ENCODE measurements around the gene EMID1. TPM values are rescaled to one million over a fixed set of nuclear protein-coding genes. Genes with fewer than 3 reads are reported as not detected.
A peak's percentile ranks its signal among the peaks of the same experiment; 100 is the strongest.

Gene EMID1
- total RNA-seq, 4 donors from 2014 or later: 0.68 to 53.9 (median 1.9) TPM; not detected in 1

DNA sequence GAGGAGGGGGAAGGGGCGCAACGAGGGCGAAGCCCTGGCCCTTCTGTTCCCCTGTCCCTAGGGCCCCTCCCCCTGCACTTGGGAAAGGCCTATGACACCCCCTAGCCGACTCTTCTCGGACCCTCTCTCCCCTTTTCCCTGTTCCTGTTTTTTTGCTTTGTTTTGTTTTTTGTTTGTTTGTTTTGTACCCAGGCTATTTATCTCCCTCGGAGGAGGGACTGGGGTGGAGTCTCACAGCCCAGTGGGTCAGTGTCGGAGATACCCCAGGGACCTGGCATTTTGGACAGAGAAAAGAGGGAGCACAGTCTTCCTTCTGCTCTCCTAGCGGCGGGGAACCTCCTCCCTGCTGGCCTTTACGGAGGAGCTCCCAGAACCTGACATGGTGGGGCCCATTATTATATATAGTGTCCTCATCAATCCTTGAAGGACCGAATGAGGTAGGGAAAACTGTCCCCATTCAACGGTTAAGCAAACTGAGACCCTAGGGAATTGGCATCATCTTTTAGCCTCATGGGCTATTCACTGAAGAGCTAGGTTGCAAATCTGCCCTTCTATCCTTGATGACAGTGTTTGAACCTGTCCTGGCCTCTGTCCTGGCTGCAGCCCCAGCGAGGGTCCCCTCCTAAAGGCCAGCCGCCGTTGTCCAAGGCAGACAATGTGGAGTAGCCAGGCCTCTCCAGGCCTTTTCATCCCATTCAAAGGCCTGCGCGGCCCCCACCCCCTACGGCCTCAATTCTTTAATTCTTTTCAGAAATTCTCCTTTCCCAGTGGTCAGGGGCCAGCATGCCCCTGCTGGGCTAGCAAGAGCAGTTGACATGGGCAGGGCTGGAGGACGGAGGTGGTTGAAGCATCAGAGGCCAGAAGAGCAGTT, 911 bp downstream of the EMID1 start:
- H3K27ac ChIP-seq: peak overlapping the region in 1 of 4 donors; percentile 36
- H3K27me3 ChIP-seq: peaks cover 26% of the 10 kb centered on the region
- H3K9me3 ChIP-seq: no peaks in the 10 kb centered on the region
- H3K4me3 ChIP-seq: peak overlapping the region in 3 of 4 donors; percentile 29 to 55 (median 46)
- no peaks in the 10 kb centered on the region for H3K36me3 ChIP-seq
- TF ChIP-seq POLR2AphosphoS5 (IDR thresholded peaks at IDR 0.05): no peak
- no peak for TF ChIP-seq EP300 (IDR thresholded peaks at IDR 0.05; ENCODE audit: low read depth)
- no peak for TF ChIP-seq CTCF (IDR thresholded peaks at IDR 0.05)
- TF ChIP-seq POLR2A (IDR thresholded peaks at IDR 0.05): no peak
- peaks cover 0 to 25% (median 13%) of the 10 kb centered on the region in 4 donors for H3K4me1 ChIP-seq
- no peak for DNase-seq
- in situ Hi-C loops (cut with MboI; ENCODE audit: low pct_ligation_motif_present in 1 of 4, low pct_unique_long_range_greater_than_20kb in 1 of 4, low sequenced_read_pairs in 3 of 4): no loop called here
- intact Hi-C loops (cut with DNase I; ENCODE audit: low total_unique reads): no loop called here
- WGBS, 2 donors (ENCODE audit: low coverage in 1 of 2): 20 to 53% methylated on average over 6 to 19 of the region's 19 CpGs

DNA sequence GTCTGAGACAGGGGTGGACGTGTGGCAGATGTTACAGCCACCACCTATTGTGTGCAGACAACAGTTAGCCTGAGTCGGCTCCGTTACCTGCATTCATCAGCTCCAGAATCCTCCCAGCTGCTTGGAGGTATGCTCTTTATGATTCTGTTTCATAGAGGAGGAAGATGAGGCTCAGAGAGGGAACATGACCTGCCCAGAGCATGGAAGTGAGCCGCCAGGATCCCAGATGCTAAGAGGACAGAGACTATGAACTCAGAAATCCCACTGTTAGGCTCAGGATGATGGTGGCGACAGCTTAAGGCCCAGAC, 1.5 kb downstream of the EMID1 start:
- Histone ChIP-seq H3K9me3 (no peaks in the 10 kb centered on the region), H3K4me3 (no peak overlapping the region), H3K36me3 (no peaks in the 10 kb centered on the region), H3K27me3 (peaks cover 26% of the 10 kb centered on the region), H3K27ac (no peak overlapping the region), H3K4me1 (peaks cover 0 to 20% (median 10%) of the 10 kb centered on the region in 4 donors)
- intact Hi-C loops (cut with DNase I; ENCODE audit: low total_unique reads) (no loop called here), in situ Hi-C loops (cut with MboI; ENCODE audit: low pct_ligation_motif_present in 1 of 4, low pct_unique_long_range_greater_than_20kb in 1 of 4, low sequenced_read_pairs in 3 of 4) (no loop called here)
- no peak for DNase-seq
- TF ChIP-seq EP300 (IDR thresholded peaks at IDR 0.05; ENCODE audit: low read depth): no peak
- TF ChIP-seq CTCF (IDR thresholded peaks at IDR 0.05): no peak
- TF ChIP-seq POLR2A (IDR thresholded peaks at IDR 0.05): no peak
- TF ChIP-seq POLR2AphosphoS5 (IDR thresholded peaks at IDR 0.05): no peak
- 73 to 92% methylated on average over 3 to 5 of the region's 5 CpGs for WGBS, 2 donors (ENCODE audit: low coverage in 1 of 2)

DNA sequence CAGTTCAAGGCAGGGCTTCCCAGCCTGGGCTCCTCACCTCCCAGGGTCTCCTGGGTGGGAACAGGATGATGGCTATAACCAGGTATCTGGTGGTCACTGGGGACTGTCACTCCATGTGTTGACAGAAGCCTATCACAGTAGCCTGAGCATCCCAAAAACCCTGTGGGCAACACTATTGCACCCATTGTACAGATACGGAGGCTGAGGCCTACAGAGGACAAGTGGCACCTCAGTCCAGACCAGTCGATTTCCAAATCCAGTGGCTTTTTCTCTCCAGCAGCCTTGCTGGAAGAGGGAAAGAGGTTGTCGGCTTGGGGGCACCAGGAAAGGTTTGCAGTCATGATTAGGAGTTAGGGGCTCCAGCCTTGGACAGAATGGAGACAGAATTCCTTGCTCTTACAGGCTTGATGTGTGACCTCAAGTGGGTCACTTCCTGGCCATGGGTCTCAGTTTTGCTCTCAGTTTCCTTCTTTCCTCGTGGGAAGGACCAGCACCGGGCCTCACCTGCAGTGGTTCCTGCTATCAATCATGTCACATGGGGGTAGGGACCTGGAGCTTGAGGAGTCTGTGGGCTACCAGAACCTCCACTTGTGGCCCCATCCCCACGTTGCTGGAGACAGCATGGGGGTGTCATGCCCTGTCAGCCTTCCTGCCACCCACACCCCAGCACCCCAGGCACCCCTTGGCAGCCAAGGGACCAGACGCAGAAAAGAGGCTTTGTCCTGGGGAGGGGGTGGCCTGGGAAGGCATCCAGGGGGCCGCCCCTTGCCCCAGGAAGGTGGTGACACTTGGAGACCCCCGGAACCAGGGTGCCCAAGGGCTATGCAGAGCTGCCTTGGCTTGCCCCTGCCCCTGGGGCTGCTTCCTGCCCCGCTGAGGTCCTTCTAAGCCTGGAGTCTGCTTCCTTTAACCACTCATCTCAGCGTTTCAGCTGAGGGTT, 2.1 kb downstream of the EMID1 start:
- no peaks in the 10 kb centered on the region for H3K9me3 ChIP-seq
- peaks cover 26% of the 10 kb centered on the region for H3K27me3 ChIP-seq
- H3K27ac ChIP-seq: no peak overlapping the region
- WGBS, 2 donors (ENCODE audit: low coverage in 1 of 2): 36 to 59% methylated on average over 3 to 11 of the region's 11 CpGs
- no peak for DNase-seq
- no peak overlapping the region for H3K4me3 ChIP-seq
- H3K36me3 ChIP-seq: no peaks in the 10 kb centered on the region
- TF ChIP-seq EP300 (IDR thresholded peaks at IDR 0.05; ENCODE audit: low read depth) (no peak), POLR2AphosphoS5 (IDR thresholded peaks at IDR 0.05) (no peak), POLR2A (IDR thresholded peaks at IDR 0.05) (no peak), CTCF (IDR thresholded peaks at IDR 0.05) (no peak)
- H3K4me1 ChIP-seq: peaks cover 0 to 13% (median 7%) of the 10 kb centered on the region in 4 donors
- intact Hi-C loops (cut with DNase I; ENCODE audit: low total_unique reads): no loop called here
- in situ Hi-C loops (cut with MboI; ENCODE audit: low pct_ligation_motif_present in 1 of 4, low pct_unique_long_range_greater_than_20kb in 1 of 4, low sequenced_read_pairs in 3 of 4): no loop called here

GRCh38 chr22:29208502-29208862, 2.8 kb downstream of the EMID1 start:
- Histone ChIP-seq H3K9me3 (no peaks in the 10 kb centered on the region), H3K4me1 (peaks cover 0 to 11% (median 7%) of the 10 kb centered on the region in 4 donors), H3K4me3 (no peak overlapping the region), H3K27ac (no peak overlapping the region), H3K36me3 (no peaks in the 10 kb centered on the region), H3K27me3 (peaks cover 26% of the 10 kb centered on the region)
- DNase-seq: no peak
- 79% methylated on average over 4 of the region's 4 CpGs; no CpG with 5 or more reads in 1 of the 2 donors for WGBS, 2 donors (ENCODE audit: low coverage in 1 of 2)
- intact Hi-C loops (cut with DNase I; ENCODE audit: low total_unique reads) (no loop called here), in situ Hi-C loops (cut with MboI; ENCODE audit: low pct_ligation_motif_present in 1 of 4, low pct_unique_long_range_greater_than_20kb in 1 of 4, low sequenced_read_pairs in 3 of 4) (no loop called here)
- no peak for TF ChIP-seq CTCF (IDR thresholded peaks at IDR 0.05)
